OCI-LY7 (cell line): Measurements from ENCODE around the gene SERINC5.

ENCODE experiments used
- EZH2phosphoT487 ChIP-seq: fragments of 200-600 bp; sonication (generic); IDR thresholded peaks from 2 replicates; pipeline ENCODE4 v1.6.1; 2018; ENCODE audit warnings: low read depth, borderline replicate concordance, mild to moderate bottlenecking, mixed run types, antibody characterized with exemption, low read length, moderate library complexity, mixed read lengths
- TF ChIP-seq, protein P1 (sequence below): fragments of 200-600 bp; sonication (generic); conservative IDR thresholded peaks from 2 replicates; pipeline ENCODE4 v1.5.1; 2014; ENCODE audit warnings: mild to moderate bottlenecking, antibody characterized with exemption, low read length, moderate library complexity, mixed read lengths

DNA sequence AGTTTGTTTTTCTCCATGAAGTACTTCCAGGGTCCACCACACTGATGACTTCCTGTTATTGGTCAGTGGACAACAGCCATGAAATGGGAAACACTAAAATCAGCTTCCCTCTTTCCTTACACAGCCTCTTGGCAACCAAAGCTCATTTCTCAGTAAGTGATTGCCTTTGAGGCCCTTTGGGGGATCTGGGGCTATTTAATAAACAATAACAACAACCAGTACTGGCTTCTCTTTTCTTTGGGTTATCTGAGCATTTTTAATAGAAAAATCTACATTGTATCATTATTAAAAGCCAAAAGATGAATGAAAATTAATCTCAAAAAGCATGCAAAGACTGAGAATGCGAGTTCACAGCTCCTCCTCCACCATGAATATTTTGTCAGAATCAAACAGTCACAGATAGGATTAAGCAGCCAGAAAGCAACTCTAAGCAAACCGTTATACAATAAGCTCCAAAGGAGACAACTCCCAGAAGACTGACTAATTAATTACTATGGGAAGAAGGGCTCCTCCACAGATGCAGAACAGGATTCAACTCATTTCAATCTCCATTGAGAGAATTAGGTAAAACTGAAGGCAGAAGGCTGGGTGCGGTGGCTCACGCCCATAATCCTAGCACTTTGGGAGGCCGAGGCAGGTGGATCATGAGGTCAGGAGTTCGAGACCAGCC lies 68.3 kb downstream of the SERINC5 start:
- TF ChIP-seq, protein P1, sequence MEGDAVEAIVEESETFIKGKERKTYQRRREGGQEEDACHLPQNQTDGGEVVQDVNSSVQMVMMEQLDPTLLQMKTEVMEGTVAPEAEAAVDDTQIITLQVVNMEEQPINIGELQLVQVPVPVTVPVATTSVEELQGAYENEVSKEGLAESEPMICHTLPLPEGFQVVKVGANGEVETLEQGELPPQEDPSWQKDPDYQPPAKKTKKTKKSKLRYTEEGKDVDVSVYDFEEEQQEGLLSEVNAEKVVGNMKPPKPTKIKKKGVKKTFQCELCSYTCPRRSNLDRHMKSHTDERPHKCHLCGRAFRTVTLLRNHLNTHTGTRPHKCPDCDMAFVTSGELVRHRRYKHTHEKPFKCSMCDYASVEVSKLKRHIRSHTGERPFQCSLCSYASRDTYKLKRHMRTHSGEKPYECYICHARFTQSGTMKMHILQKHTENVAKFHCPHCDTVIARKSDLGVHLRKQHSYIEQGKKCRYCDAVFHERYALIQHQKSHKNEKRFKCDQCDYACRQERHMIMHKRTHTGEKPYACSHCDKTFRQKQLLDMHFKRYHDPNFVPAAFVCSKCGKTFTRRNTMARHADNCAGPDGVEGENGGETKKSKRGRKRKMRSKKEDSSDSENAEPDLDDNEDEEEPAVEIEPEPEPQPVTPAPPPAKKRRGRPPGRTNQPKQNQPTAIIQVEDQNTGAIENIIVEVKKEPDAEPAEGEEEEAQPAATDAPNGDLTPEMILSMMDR: no peak
- no peak for TF ChIP-seq EZH2phosphoT487
